Heart left ventricle (tissue), 13 donors: ENCODE measurements around the gene PEX13.

Source experiments
- CTCF ChIP-seq, 12 donors: fragments of 200-600 bp; sonication (generic) in 4 of 12; IDR thresholded peaks; one replicate each; pipeline versions ENCODE4 v1.5.0 to v1.8.0; 2018 to 2022; ENCODE audit warnings: antibody characterized with exemption in 12 of 12, mild to moderate bottlenecking in 5 of 12
- POLR2A ChIP-seq, 2 donors: fragments of 450-650 bp; IDR thresholded peaks; one replicate each; pipeline ENCODE4 v1.6.1; 2017; ENCODE audit warnings: antibody characterized with exemption in 2 of 2, mild to moderate bottlenecking in 2 of 2, moderate library complexity in 2 of 2
- donor health status: ischemic (EF 13 %, LVEDD 7.1; RV severe dilation, severe dysfunction).
- donor health status: DM: no; HTN: yes; CAD: no.
- donor health status: DM: no; HTN: no; CAD: no.
- donor health status: ischemic (EF 25% LVEDD 6.9; RV normal size, moderate dysfunction).
- donor health status: ischemic (EF 25% LVEDD 5.7; RV mildly dilated, moderate dysfunction).
- donor health status: ischemic (EF 35%, LVEDD 5.7; RV mildly dilated, moderate dysfunction).
- donor health status: nonischemic (EF 11% LVEDD 7.7; RV severe dilation, severe dysfunction).
- donor health status: DM: yes; HTN: yes; CAD: no.
- donor health status: PGD.
- donor health status: ischemic (EF 29% LVEDD 5.4; RV normal size, mild dysfunction).
- donor health status: nonischemic (EF 23%, LVEDD 6.1; RV moderate dilation, normal function).

- peak; percentile 40 to 74 (median 67) for TF ChIP-seq CTCF (IDR thresholded peaks at IDR 0.05)
- no peak for TF ChIP-seq POLR2A (IDR thresholded peaks at IDR 0.05)
Observed at GRCh38 chr2:60998628-60999545, 18.6 kb upstream of the PEX13 start.
